ENCODE data around the gene GBX1. TPM values are rescaled to one million over a fixed set of nuclear protein-coding genes. Genes with fewer than 3 reads are reported as not detected.

Gene GBX1
- total RNA-seq, 1 experiment from 2014 or later: not detected

DNA sequence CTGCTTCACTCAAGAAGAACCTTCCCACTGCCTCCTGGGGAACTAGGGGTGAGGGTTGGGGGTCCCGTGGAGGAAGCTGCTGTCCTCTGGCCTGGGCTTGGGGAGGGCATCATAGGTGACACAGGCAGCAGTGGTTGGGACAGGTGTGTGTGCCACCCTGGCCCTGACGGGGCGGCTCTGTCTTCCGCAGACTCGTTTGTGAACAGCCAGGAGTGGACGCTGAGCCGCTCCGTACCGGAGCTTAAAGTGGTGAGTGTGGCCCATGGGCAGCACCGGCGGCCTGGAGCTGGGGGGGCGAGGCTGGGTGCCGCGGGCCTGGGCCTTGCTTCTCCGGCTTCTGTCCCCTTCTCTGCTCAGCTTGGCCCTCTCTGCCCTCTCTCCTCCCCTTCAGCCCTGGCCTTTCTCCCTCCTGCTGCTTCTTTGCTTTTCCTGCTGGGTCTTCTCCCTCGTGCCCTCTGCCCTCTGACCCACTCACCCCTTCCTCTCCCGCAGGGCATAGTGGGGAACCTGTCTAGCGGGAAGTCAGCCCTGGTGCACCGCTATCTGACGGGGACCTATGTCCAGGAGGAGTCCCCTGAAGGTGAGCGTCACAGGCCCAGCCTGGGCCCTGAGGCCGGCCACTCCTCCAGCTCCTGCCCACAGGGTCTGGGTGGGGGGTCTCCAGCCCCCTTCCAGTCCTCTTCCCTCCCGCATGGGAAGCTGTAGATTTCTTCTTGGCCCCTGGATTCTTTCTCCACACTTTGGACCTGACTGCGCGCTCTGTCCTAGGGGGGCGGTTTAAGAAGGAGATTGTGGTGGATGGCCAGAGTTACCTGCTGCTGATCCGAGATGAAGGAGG is 50.7 kb downstream of the GBX1 start:
- Histone ChIP-seq H3K9ac (ENCODE audit: low read length) (peak overlapping the region; percentile 5; the same call in 1 of the 2 replicates), H3K27ac (ENCODE audit: low read length) (no peak overlapping the region)

DNA sequence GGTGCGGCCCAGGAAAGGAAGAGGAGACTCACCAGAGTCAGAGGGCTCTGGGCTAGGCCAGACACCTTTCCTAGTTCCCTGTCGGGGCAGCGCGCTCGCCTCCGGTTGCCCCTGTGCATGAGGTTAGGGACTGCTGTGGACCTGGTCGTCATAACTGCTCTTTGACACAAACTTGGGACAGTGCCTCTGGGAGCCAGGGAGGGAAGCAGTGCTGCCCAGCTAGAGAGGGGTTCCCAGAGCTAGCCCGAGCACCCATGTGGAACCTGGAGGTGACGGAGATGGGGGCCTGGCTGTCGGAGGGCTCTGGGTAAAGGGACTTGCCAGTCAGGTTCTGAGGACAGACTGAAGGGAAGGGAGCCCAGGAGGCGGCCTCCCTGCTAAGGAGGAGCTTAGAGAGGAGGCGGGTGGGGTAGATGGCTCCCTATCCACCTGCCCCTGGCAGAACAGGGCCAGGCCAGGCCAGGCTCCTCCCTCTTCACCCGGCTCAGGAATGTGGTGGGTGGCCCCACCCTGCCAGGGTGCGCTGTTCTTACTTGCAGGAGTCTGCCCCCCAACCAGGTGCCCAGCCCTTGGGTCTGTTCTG is 51.6 kb downstream of the GBX1 start:
- Histone ChIP-seq H3K27me3 (ENCODE audit: low read length) (no peaks in the 10 kb centered on the region), H3K27ac (ENCODE audit: low read length) (no peak overlapping the region), H3K4me2 (ENCODE audit: low read depth, low read length, poor library complexity, severe bottlenecking) (no peak overlapping the region), H4K20me1 (ENCODE audit: insufficient read depth, low read depth, low read length) (no peaks in the 10 kb centered on the region), H3K9me3 (ENCODE audit: low read length) (no peaks in the 10 kb centered on the region), H3K79me2 (ENCODE audit: low read length) (no peaks in the 10 kb centered on the region), H3K9ac (ENCODE audit: low read length) (no peak overlapping the region), H3K4me3 (ENCODE audit: low read length) (no peak overlapping the region), H3K4me1 (ENCODE audit: low read length) (no peaks in the 10 kb centered on the region), H3K9me2 (replicated peaks; ENCODE audit: insufficient read depth, low read length) (no peaks in the 10 kb centered on the region), H3K36me3 (ENCODE audit: insufficient read depth, low read length) (no peaks in the 10 kb centered on the region), H2AFZ (ENCODE audit: low read length) (no peak overlapping the region)
- no peak for DNase-seq

More for the DNA sequence above, 50.7 kb downstream of the GBX1 start:
- Histone ChIP-seq H3K9me2 (replicated peaks; ENCODE audit: insufficient read depth, low read length) (no peaks in the 10 kb centered on the region), H3K36me3 (ENCODE audit: insufficient read depth, low read length) (no peaks in the 10 kb centered on the region), H4K20me1 (ENCODE audit: insufficient read depth, low read depth, low read length) (no peaks in the 10 kb centered on the region), H3K4me2 (ENCODE audit: low read depth, low read length, poor library complexity, severe bottlenecking) (no peak overlapping the region), H3K27me3 (ENCODE audit: low read length) (no peaks in the 10 kb centered on the region), H3K9me3 (ENCODE audit: low read length) (no peaks in the 10 kb centered on the region), H3K4me3 (ENCODE audit: low read length) (no peak overlapping the region; the same call in 1 of the 2 replicates), H2AFZ (ENCODE audit: low read length) (no peak overlapping the region), H3K79me2 (ENCODE audit: low read length) (no peaks in the 10 kb centered on the region), H3K4me1 (ENCODE audit: low read length) (no peaks in the 10 kb centered on the region)
- DNase-seq: no peak

DNA sequence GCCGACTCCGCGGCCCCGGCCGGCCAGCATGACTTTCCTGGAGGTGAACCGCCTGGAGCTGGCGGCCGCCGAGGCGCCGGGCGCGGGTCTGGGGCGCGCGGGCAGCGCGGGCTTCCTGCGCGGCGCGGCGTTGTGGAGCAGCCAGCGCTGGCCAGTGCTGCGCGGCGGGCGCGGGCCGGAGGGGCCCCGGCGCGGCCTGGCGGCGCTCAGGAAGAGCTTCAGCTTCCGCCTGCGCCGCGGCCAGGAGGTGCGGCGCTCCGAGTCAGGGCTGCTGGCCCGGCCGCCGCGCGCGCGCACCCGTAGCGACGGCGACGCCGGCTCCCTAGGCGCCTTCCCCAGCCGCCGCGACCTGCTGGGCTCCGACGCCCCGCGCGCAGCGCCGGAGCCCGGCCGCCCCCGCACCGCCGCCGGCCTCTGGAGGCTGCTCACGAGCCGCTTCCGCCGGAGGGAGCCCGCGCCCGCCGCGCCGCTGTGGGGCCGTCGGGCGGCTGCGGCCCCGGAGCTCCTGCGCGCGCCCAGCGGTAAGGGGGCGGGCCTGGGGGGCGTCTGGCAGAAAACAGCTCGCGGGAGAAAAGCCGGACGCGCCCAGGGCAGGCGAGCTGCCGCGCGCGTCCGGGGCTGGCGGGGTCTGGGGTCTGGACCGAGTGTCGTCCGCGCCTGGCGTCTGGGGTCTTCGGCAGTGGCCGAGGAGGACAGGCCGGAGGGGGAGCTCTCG is 52.2 kb downstream of the GBX1 start:
- H4K20me1 ChIP-seq (ENCODE audit: insufficient read depth, low read depth, low read length): no peaks in the 10 kb centered on the region
- no peak overlapping the region for H3K27ac ChIP-seq (ENCODE audit: low read length)
- H2AFZ ChIP-seq (ENCODE audit: low read length): no peak overlapping the region
- DNase-seq: no peak
- no peaks in the 10 kb centered on the region for H3K9me2 ChIP-seq (replicated peaks; ENCODE audit: insufficient read depth, low read length)
- no peak overlapping the region for H3K4me3 ChIP-seq (ENCODE audit: low read length)
- no peaks in the 10 kb centered on the region for H3K9me3 ChIP-seq (ENCODE audit: low read length)
- H3K79me2 ChIP-seq (ENCODE audit: low read length): no peaks in the 10 kb centered on the region
- H3K4me2 ChIP-seq (ENCODE audit: low read depth, low read length, poor library complexity, severe bottlenecking): no peak overlapping the region
- no peaks in the 10 kb centered on the region for H3K36me3 ChIP-seq (ENCODE audit: insufficient read depth, low read length)
- H3K9ac ChIP-seq (ENCODE audit: low read length): no peak overlapping the region
- no peaks in the 10 kb centered on the region for H3K27me3 ChIP-seq (ENCODE audit: low read length)
- H3K4me1 ChIP-seq (ENCODE audit: low read length): no peaks in the 10 kb centered on the region

DNA sequence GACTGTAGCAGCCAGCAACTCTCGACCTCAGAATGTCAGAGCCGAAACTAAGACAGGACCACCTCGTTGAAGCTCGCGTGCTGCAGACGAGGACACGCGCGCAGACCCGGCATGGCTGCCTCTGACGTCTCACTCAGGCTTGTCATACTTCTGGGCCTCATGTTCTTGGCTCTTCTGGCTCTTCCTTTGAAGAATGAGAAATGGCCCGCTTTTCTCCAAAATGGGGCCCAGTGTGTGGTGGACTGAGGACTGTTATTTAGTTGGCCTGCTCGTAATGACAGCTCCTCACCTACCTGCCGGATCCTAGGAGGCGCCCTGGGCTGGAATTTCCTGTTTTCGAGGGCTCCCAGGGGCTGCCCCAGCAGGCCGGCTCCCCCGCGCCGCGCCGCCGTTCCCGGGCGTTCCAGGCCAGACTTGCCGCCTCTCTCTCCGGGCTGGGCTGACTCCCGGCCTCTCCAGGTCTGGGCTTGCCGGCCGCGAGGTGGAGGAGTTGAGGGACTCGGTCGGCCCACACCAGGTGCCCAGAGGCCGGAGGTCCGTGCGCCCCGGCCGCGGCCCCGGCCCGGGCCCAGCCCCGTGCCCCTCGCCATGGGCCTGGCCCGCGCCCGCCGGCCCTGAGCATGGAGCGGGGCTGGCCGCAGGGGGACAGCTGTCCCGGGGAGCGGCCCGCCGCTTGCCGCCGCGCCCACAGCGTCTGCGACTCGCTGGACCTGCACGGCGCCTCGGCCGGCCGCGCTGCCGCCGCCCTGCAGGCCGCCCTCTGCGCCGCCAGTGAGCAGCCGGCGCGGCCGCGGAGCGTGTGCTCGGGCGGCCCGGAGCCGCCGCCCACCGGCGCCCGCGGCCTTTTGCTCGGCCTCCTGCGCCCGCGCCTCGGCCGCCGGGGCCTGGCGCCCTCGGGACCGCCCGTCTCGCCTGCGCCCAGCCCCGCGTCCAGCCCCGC is 53.1 kb downstream of the GBX1 start:
- H3K27ac ChIP-seq (ENCODE audit: low read length): no peak overlapping the region
- DNase-seq: no peak
- H3K36me3 ChIP-seq (ENCODE audit: insufficient read depth, low read length): no peaks in the 10 kb centered on the region
- H3K4me2 ChIP-seq (ENCODE audit: low read depth, low read length, poor library complexity, severe bottlenecking): no peak overlapping the region
- H3K9me3 ChIP-seq (ENCODE audit: low read length): no peaks in the 10 kb centered on the region
- H3K4me1 ChIP-seq (ENCODE audit: low read length): no peaks in the 10 kb centered on the region
- H3K9me2 ChIP-seq (replicated peaks; ENCODE audit: insufficient read depth, low read length): no peaks in the 10 kb centered on the region
- H4K20me1 ChIP-seq (ENCODE audit: insufficient read depth, low read depth, low read length): no peaks in the 10 kb centered on the region
- no peak overlapping the region for H3K9ac ChIP-seq (ENCODE audit: low read length)
- no peak overlapping the region for H2AFZ ChIP-seq (ENCODE audit: low read length)
- no peak overlapping the region for H3K4me3 ChIP-seq (ENCODE audit: low read length)
- H3K79me2 ChIP-seq (ENCODE audit: low read length): no peaks in the 10 kb centered on the region
- H3K27me3 ChIP-seq (ENCODE audit: low read length): no peaks in the 10 kb centered on the region

DNA sequence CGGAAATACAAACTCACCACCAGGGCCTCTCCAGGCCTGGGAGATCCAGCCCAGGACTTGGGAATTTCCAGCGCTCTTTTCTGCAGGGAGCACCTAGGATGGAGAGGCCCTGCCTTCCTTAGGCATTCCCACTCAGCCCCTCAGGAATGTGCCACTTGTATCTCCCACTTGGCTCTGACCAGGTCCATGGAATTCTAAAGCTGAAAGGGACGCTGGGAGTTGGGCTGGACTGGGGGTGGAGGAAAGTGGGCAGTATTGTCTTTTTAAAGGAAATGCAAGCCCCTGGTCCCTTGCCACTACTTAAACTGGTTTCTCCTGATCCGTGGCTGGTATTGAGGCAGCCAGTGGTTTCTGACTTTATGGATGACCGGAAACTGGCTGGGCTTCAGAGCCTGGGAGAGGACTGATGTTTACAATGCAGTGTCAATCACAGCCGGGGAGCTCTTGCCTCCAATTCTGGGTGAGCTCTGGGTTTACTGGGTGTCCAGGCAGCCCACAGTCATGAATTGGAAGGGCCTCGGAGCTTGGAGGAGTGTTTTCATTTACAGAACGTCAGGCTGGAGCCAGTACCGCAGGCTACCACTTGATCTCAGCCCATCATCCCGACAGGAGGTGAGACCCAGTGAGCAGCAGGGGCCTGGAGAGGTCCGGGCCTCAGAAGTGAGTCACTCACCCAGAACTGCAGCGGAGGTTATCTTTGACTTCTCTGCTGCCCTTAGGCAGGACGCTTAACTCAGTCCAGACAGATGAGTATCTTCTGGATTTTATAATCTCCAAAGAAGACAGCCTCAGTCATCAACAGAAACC is 53.9 kb downstream of the GBX1 start:
- no peaks in the 10 kb centered on the region for H3K9me2 ChIP-seq (replicated peaks; ENCODE audit: insufficient read depth, low read length)
- H4K20me1 ChIP-seq (ENCODE audit: insufficient read depth, low read depth, low read length): no peaks in the 10 kb centered on the region
- H3K4me2 ChIP-seq (ENCODE audit: low read depth, low read length, poor library complexity, severe bottlenecking): no peak overlapping the region
- no peaks in the 10 kb centered on the region for H3K9me3 ChIP-seq (ENCODE audit: low read length)
- no peaks in the 10 kb centered on the region for H3K79me2 ChIP-seq (ENCODE audit: low read length)
- no peak for DNase-seq
- H3K4me3 ChIP-seq (ENCODE audit: low read length): no peak overlapping the region
- H3K27ac ChIP-seq (ENCODE audit: low read length): no peak overlapping the region
- no peaks in the 10 kb centered on the region for H3K27me3 ChIP-seq (ENCODE audit: low read length)
- H2AFZ ChIP-seq (ENCODE audit: low read length): no peak overlapping the region
- no peaks in the 10 kb centered on the region for H3K36me3 ChIP-seq (ENCODE audit: insufficient read depth, low read length)
- no peaks in the 10 kb centered on the region for H3K4me1 ChIP-seq (ENCODE audit: low read length)
- no peak overlapping the region for H3K9ac ChIP-seq (ENCODE audit: low read length)

DNA sequence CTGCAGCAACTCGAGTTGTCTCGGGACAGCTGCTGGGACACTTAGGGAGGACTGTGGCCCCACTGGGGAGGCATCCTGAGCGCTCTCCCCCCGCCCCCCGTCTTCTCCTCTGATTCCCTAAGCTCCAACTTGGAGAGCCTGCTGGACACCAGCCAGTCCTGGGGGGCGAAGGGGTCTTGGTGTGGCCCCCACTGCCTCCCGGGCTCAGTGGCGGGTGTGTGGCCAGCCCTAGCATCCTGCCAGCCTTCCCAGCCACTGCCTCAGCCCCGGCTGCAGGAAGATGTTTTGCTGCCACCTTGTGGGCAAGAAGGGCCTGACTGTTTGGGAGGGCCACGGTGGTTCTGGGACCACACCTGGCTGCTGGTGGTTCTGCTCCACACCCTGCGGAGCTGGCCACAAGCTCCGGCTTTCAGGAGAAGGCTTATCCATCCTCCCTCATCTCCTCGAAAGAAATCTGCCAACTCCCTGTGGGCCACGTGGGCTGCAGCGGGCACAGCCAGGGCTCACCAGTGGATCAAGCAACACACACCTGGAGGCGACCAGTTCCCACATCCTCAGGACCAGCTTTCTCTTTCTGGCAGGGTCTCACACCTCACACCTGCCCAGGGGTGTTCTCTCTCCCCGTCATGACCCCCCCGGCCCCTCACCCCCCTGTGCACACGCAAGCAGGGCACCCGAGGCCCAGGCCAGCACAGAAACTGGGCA is 56.4 kb downstream of the GBX1 start:
- Histone ChIP-seq H3K4me1 (ENCODE audit: low read length) (no peaks in the 10 kb centered on the region), H3K27ac (ENCODE audit: low read length) (no peak overlapping the region), H3K9ac (ENCODE audit: low read length) (no peak overlapping the region), H3K4me3 (ENCODE audit: low read length) (no peak overlapping the region), H3K9me2 (replicated peaks; ENCODE audit: insufficient read depth, low read length) (no peaks in the 10 kb centered on the region), H3K9me3 (ENCODE audit: low read length) (no peaks in the 10 kb centered on the region), H2AFZ (ENCODE audit: low read length) (no peak overlapping the region), H3K36me3 (ENCODE audit: insufficient read depth, low read length) (no peaks in the 10 kb centered on the region), H3K27me3 (ENCODE audit: low read length) (no peaks in the 10 kb centered on the region), H4K20me1 (ENCODE audit: insufficient read depth, low read depth, low read length) (no peaks in the 10 kb centered on the region), H3K79me2 (ENCODE audit: low read length) (no peaks in the 10 kb centered on the region), H3K4me2 (ENCODE audit: low read depth, low read length, poor library complexity, severe bottlenecking) (no peak overlapping the region)
- DNase-seq: peak; percentile 88

All from Karpas-422 (cell line).